Endothelial cell of umbilical vein (primary cell): Measurements from ENCODE around the gene MSL1. TPM values are rescaled to one million over a fixed set of nuclear protein-coding genes. Genes with fewer than 3 reads are reported as not detected.
A peak's percentile ranks its signal among the peaks of the same experiment; 100 is the strongest.

Source experiments
- BruUV-seq: library from RNA; stranded (reverse); fragments of 400-500 nt; replicated peaks from 2 replicates; lab custom pipeline; 2021; lab: Mats Ljungman, UMichigan
- CTCF ChIA-PET: fragments of 300-600, 350-600 bp; sonication (Branson Sonifier 250); formaldehyde crosslinking; loops from one replicate; lab custom pipeline; 2021; ENCODE audit warnings: antibody characterized with exemption, inconsistent platforms; lab: Charles Lee
- POLR2A ChIA-PET: fragments of 300-600, 350-600 bp; sonication (Branson Sonifier 250); formaldehyde crosslinking; loops from one replicate; lab custom pipeline; 2021; ENCODE audit warnings: antibody characterized with exemption, inconsistent platforms; lab: Charles Lee
- DNase-seq: peaks from one replicate; pipeline ENCODE4 v3.0.0-alpha.2; 2011; ENCODE audit warnings: low read depth, low spot score
- FAIRE-seq: peaks from 2 replicates; lab custom pipeline; 2011; peaks lifted over from hg19 to GRCh38; lab: Jason Lieb, UNC
- H2AFZ ChIP-seq: 2 replicates; pipeline ENCODE4 v1.6.0; 2012; ENCODE audit warnings: low read depth, low read length, control low read depth, inconsistent platforms
- H3K27ac ChIP-seq: 2 replicates; pipeline ENCODE4 v1.5.1; 2011; ENCODE audit warnings: low read depth, mild to moderate bottlenecking, control low read depth, low read length, moderate library complexity; ENCODE audit not compliant: insufficient read depth
- H3K27me3 ChIP-seq, 2 experiments: 2 replicates each; pipeline versions ENCODE4 v1.6.0 to v1.6.1; 2011; ENCODE audit warnings: low read length in 2 of 2, mixed read lengths in 1 of 2; ENCODE audit not compliant: control insufficient read depth in 2 of 2, insufficient read depth in 2 of 2
- H3K36me3 ChIP-seq, 2 experiments: 2 replicates in 1 of 2; 3 replicates in 1 of 2; pipeline ENCODE4 v1.5.1; 2011; ENCODE audit warnings: low read length in 2 of 2, mild to moderate bottlenecking in 1 of 2, moderate library complexity in 1 of 2; ENCODE audit not compliant: control insufficient read depth in 2 of 2, insufficient read depth in 2 of 2; ENCODE audit errors: extremely low read depth in 1 of 2
- H3K4me1 ChIP-seq: 3 replicates; pipeline ENCODE4 v1.5.1; 2011; ENCODE audit warnings: mild to moderate bottlenecking, low read length; ENCODE audit not compliant: control insufficient read depth, insufficient read depth; ENCODE audit errors: extremely low read depth
- H3K4me2 ChIP-seq: 2 replicates; pipeline ENCODE4 v1.6.1; 2011; ENCODE audit warnings: low read length, control low read depth, mixed read lengths; ENCODE audit not compliant: insufficient read depth
- H3K4me3 ChIP-seq, 3 experiments: fragments of 200-600 bp in 1 of 3; sonication (generic), shearing (Covaris generic) in 1 of 3; replicated peaks in 1 of 3; 2 replicates each; pipeline ENCODE4 v1.5.1; 2011 to 2016; ENCODE audit warnings: control low read depth in 3 of 3, low read length in 3 of 3, mild to moderate bottlenecking in 2 of 3, inconsistent platforms in 1 of 3, low read depth in 1 of 3, moderate library complexity in 1 of 3; ENCODE audit not compliant: insufficient read depth in 1 of 3
- H3K79me2 ChIP-seq: 2 replicates; pipeline ENCODE4 v1.6.0; 2012; ENCODE audit warnings: low read length, inconsistent platforms; ENCODE audit not compliant: control insufficient read depth, insufficient read depth
- H3K9ac ChIP-seq: replicated peaks from 2 replicates; pipeline ENCODE3; 2011; ENCODE audit warnings: low read length, control low read depth; ENCODE audit not compliant: insufficient read depth; ENCODE audit errors: extremely low read depth
- H3K9me1 ChIP-seq: replicated peaks from 3 replicates; pipeline ENCODE4 v1.6.0; 2011; ENCODE audit warnings: mild to moderate bottlenecking, low read length; ENCODE audit not compliant: control insufficient read depth, insufficient read depth; ENCODE audit errors: extremely low read depth
- H3K9me3 ChIP-seq: replicated peaks from 2 replicates; pipeline ENCODE4 v1.5.1; 2012; ENCODE audit warnings: low read length, inconsistent platforms; ENCODE audit not compliant: control insufficient read depth, insufficient read depth
- H4K20me1 ChIP-seq: replicated peaks from 2 replicates; pipeline ENCODE3; 2011; ENCODE audit warnings: mild to moderate bottlenecking, low read length; ENCODE audit not compliant: control insufficient read depth, insufficient read depth; ENCODE audit errors: extremely low read depth
- EZH2 ChIP-seq: IDR thresholded peaks from 2 replicates; pipeline ENCODE4 v1.6.1; 2012; ENCODE audit warnings: borderline replicate concordance, low read depth, mild to moderate bottlenecking, moderate library complexity, low read length, inconsistent platforms; ENCODE audit not compliant: severe bottlenecking
- FOS ChIP-seq: IDR thresholded peaks from 2 replicates; pipeline ENCODE4 v1.6.1; 2011; ENCODE audit warnings: mild to moderate bottlenecking, low read length, moderate library complexity, borderline replicate concordance; ENCODE audit not compliant: insufficient read depth
- GATA2 ChIP-seq: IDR thresholded peaks from 2 replicates; pipeline ENCODE4 v1.7.0; 2011; ENCODE audit warnings: low read depth, mild to moderate bottlenecking, moderate library complexity, mixed read lengths, low read length; ENCODE audit not compliant: insufficient read length, insufficient read depth
- JUN ChIP-seq: IDR thresholded peaks from 2 replicates; pipeline ENCODE4 v1.6.1; 2011; ENCODE audit warnings: borderline replicate concordance, low read depth; ENCODE audit not compliant: insufficient read length, insufficient read depth
- MYC ChIP-seq: IDR thresholded peaks from one replicate; pipeline ENCODE4 v1.6.1; 2011; ENCODE audit warnings: mild to moderate bottlenecking, low read depth, low read length
- POLR2A ChIP-seq: IDR thresholded peaks from 2 replicates; pipeline ENCODE4 v1.6.1; 2012; ENCODE audit warnings: low read depth, mild to moderate bottlenecking, control low read depth, low read length
- POLR2AphosphoS5 ChIP-seq: IDR thresholded peaks from 2 replicates; pipeline ENCODE4 v1.6.1; 2012; ENCODE audit warnings: low read depth, mild to moderate bottlenecking, control low read depth, low read length, moderate library complexity; ENCODE audit not compliant: insufficient read depth
- dilution Hi-C: fragments of 300-500 bp; cut with MboI; formaldehyde crosslinking; loops from one replicate; pipeline ENCODE4 v1.15.0; 2019; ENCODE audit warnings: low sequenced_read_pairs; ENCODE audit not compliant: extremely low pct_ligation_motif_present
- intact Hi-C: fragments of 100-400 bp; cut with micrococcal nuclease; formaldehyde crosslinking; loops from one replicate; pipeline ENCODE4 v1.10.0; 2022
- polyA plus RNA-seq, 4 experiments: library from polyadenylated mRNA; depleted of rRNA in 3 of 4; stranded (reverse) in 3 of 4; unstranded in 1 of 4; fragments of >200 nt; gene quantifications; 2 replicates each; pipeline versions ENCODE4 v1.2.1 to v1.2.3, GENCODE V29; 2011 to 2012; ENCODE audit warnings: missing spikeins in 1 of 4
- total RNA-seq: library from RNA; stranded (reverse); gene quantifications from 2 replicates; pipeline ENCODE4 v1.2.3, GENCODE V29; 2021
- TF ChIP-seq, protein P1 (sequence below): IDR thresholded peaks from 2 replicates; pipeline ENCODE4 v1.6.1; 2011; ENCODE audit not compliant: insufficient read depth, insufficient read length
- TF ChIP-seq, protein P2 (sequence below), 2 donors: IDR thresholded peaks; 1 replicate in 1 of 2; 2 replicates in 1 of 2; pipeline ENCODE4 v1.5.1; 2011; ENCODE audit warnings: low read length in 2 of 2, mild to moderate bottlenecking in 2 of 2, moderate library complexity in 2 of 2, control low read depth in 1 of 2, inconsistent platforms in 1 of 2, low read depth in 1 of 2; ENCODE audit not compliant: insufficient read depth in 1 of 2; ENCODE audit errors: extremely low read depth in 1 of 2

The MSL1 gene
- total and polyA plus RNA-seq, 2 donors (not counting 3 experiments of a cell fraction or from before 2014, with no cell fraction given), result 30.9 to 95.0 TPM

DNA sequence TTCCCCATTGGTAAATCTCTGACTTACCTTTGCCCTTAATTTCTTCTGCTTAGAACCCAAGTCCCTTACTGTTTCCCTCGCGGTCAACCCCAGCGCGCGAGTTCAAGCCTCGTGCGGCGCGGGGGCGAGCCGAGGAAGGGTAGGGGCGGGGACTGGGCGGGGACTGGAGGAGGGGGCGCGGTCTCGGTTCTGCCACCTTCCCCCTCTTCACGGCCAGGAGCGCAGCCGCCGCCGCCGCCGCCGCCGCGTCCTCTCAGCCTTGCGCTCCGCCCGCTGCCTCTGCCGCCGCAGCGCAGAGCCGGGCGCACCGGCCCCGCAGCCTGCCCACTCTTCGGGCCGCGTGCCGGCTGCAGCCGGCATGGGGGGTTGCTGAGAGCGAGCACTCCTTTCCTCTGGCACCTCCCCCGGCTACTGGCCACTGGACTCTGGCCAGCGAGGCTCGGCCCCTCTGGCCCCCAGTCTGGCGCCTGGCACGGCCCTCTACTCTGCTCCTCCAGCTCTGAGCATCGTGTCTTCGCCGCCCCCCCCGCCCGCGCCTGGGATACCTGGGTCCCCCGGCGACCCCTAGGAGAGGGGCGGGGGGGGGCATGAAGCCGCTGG, 55.6 kb downstream of the MSL1 start, which contains the start of gene RAPGEFL1:
Gene RAPGEFL1, plus strand, starts transcription at position 196 of the 600 bp plus-strand sequence. Its CDS starts 392 bp downstream, at position 588.
- H3K9me1 ChIP-seq, result no peaks in the 10 kb centered on the region
- POLR2A ChIA-PET, result no interaction called here
- H3K79me2 ChIP-seq, result no peaks in the 10 kb centered on the region
- H3K9me3 ChIP-seq, result no peaks in the 10 kb centered on the region
- FAIRE-seq (peak; percentile 83), DNase-seq (peak; percentile 74)
- BruUV-seq, result no TSS peak
- peak within 1 kb of the TSS; percentile 59 for H3K4me2 ChIP-seq
- no peak for TF ChIP-seq GATA2
- TF ChIP-seq JUN, result no peak
- no peak for TF ChIP-seq FOS
- no peak for TF ChIP-seq EZH2
- TF ChIP-seq, protein P1, sequence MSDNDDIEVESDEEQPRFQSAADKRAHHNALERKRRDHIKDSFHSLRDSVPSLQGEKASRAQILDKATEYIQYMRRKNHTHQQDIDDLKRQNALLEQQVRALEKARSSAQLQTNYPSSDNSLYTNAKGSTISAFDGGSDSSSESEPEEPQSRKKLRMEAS, result peak; percentile 12
- TF ChIP-seq POLR2A, result no peak
- TF ChIP-seq POLR2AphosphoS5, result peak; percentile 56
- TF ChIP-seq, protein P2, sequence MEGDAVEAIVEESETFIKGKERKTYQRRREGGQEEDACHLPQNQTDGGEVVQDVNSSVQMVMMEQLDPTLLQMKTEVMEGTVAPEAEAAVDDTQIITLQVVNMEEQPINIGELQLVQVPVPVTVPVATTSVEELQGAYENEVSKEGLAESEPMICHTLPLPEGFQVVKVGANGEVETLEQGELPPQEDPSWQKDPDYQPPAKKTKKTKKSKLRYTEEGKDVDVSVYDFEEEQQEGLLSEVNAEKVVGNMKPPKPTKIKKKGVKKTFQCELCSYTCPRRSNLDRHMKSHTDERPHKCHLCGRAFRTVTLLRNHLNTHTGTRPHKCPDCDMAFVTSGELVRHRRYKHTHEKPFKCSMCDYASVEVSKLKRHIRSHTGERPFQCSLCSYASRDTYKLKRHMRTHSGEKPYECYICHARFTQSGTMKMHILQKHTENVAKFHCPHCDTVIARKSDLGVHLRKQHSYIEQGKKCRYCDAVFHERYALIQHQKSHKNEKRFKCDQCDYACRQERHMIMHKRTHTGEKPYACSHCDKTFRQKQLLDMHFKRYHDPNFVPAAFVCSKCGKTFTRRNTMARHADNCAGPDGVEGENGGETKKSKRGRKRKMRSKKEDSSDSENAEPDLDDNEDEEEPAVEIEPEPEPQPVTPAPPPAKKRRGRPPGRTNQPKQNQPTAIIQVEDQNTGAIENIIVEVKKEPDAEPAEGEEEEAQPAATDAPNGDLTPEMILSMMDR (IDR thresholded peaks at IDR 0.05; ENCODE audit: extremely low read depth in 1 of 2, insufficient read depth in 1 of 2, low read depth in 1 of 2, low read length in 2 of 2), result no peak
- no peak for TF ChIP-seq MYC
- no peaks in the 10 kb centered on the region for H4K20me1 ChIP-seq
- dilution Hi-C loops (no loop called here), intact Hi-C loops (no loop called here)
- CTCF ChIA-PET, result interaction anchor here (0.8 to 1.4 kb wide), 2 partner anchors 9 to 16 kb away, joined by 3 to 4 read pairs; no protein-coding TSS in a partner anchor
- H2AFZ ChIP-seq, result no peak within 1 kb of the TSS
- no peak within 1 kb of the TSS for H3K27ac ChIP-seq
- H3K4me1 ChIP-seq, result peaks cover 3% of the 10 kb centered on the region
- H3K27me3 ChIP-seq, result no peaks in the 10 kb centered on the region
- peak within 1 kb of the TSS; percentile 3 for H3K9ac ChIP-seq
- peak within 1 kb of the TSS; percentile 14 to 37 (median 35) for H3K4me3 ChIP-seq
- H3K36me3 ChIP-seq, result peaks cover 0 to 13% of the 10 kb centered on the region in 2 experiments
